ENCODE results near the gene TMA7.
"Not testable (repeated sequence)": the region's sequence is repeated elsewhere in the genome, so short reads cannot be mapped to it uniquely, and the experiment has no call there.

The TMA7 gene

DNA sequence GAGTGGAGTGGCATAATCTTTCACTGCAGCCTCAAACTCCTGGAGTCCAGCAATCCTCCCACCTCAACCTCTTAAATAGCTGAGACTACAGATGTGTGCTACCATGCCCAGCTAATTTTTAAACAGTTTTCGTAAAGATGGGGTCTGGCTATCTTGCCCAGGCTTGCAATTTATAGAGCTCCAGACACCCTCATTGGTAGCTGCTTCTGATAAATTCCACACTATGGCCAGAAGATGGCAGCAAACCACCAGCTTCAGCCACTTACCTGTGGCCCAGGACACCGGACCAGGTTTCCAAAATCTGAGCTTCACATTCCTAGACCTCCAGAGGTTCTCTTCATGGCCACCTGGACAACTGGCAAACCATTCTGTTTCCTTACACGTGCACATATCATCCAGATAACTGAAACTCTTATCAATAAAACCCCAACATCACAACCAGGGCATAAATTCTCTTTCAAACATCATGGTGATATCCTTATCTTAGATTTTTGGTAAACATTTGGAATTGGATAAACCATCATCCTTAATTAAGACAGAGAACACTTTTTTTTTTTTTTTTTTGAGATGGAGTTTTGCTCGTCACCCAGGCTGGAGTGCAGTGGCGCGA, 39.1 kb upstream of the TMA7 start (continued):
- TF ChIP-seq ZNF266 (tag by site-specific recombination; IDR thresholded peaks at IDR 0.05; ENCODE audit: low read depth), result no peak
- no peak for TF ChIP-seq ZNF558 (tag by site-specific recombination; IDR thresholded peaks at IDR 0.05)
- TF ChIP-seq SCRT2 (tag by site-specific recombination; IDR thresholded peaks at IDR 0.05), result peak; percentile 70
- no peak for TF ChIP-seq ZFP69B (tag by site-specific recombination; IDR thresholded peaks at IDR 0.05)
- TF ChIP-seq, protein P1, sequence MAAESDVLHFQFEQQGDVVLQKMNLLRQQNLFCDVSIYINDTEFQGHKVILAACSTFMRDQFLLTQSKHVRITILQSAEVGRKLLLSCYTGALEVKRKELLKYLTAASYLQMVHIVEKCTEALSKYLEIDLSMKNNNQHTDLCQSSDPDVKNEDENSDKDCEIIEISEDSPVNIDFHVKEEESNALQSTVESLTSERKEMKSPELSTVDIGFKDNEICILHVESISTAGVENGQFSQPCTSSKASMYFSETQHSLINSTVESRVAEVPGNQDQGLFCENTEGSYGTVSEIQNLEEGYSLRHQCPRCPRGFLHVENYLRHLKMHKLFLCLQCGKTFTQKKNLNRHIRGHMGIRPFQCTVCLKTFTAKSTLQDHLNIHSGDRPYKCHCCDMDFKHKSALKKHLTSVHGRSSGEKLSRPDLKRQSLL (tag by site-specific recombination; IDR thresholded peaks at IDR 0.05), result 0 out of 2 replicates have a peak, but pooled peaks have one; percentile 16

DNA sequence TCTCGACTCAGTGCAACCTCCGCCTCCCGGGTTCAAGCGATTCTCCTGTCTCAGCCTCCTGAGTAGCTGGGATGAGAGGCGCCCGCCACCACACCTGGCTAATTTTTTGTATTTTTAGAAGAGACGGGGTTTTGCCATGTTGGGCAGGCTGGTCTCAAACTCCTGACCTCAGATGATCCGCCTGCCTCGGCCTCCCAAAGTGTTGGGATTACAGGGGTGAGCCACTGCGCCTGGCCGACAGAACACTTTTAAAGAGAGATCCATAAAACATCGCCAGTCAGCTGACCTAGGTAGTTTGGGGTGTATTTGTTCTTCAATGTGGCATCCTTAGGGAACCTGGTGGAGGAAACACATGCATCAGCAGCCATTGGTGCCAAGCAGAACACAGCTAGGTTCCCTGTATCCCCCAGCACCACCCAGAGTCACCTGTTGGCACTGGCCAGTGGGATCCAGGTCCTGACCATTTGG, 38.6 kb upstream of the TMA7 start:
- not testable (repeated sequence) for H3K27ac ChIP-seq (ENCODE audit: extremely low read depth, low read depth, low read length); H3K4me3 ChIP-seq (ENCODE audit: low read depth, low read length); H3K4me1 ChIP-seq (ENCODE audit: control insufficient read depth, insufficient read depth, low read length); H3K9me3 ChIP-seq (ENCODE audit: control insufficient read depth, insufficient read depth, low read depth, low read length)
- ChIA-PET CTCF (interaction anchor here (0.6 to 7.2 kb wide), 30 partner anchors 10 to 338 kb away, joined by 3 to 238 read pairs (median 5); partner anchors contain the start of genes CCDC51, PLXNB1 and TMA7), POLR2A (interaction anchor here (0.7 to 2.1 kb wide), 7 partner anchors 31 to 152 kb away, joined by 3 to 13 read pairs (median 4); partner anchors contain the start of genes CCDC51 and TMA7)
- peaks cover 0 to 27% of the 10 kb centered on the region in 2 experiments; a peak in 1 of 3 replicates for H3K36me3 ChIP-seq (ENCODE audit: control insufficient read depth in 2 of 2, insufficient read depth in 1 of 2, low read length in 2 of 2)

DNA sequence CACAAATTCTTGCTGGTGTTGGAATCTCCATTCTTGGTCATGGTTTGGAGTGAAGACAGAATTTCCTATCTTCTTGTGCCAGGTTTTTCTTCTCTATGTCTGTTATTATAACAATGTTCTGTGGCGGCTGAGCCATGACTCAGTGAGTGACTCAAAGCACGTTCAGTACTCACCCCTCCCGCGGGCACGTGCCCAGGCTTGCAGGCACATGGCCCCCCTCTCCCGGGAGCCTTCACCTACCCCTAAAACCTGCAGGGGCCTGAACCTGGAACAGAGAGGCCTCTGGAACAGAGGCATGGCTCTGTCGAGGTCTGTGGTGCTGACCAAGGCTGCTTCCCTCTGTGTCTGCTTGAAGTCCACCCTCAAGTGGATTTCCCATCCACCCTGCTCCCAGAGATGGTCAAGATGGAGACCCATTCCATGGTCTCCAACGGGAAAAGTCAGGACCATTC, 37.8 kb upstream of the TMA7 start:
- Histone ChIP-seq H3K4me1 (ENCODE audit: control insufficient read depth, insufficient read depth, low read length) (no peaks in the 10 kb centered on the region), H3K9me3 (ENCODE audit: control insufficient read depth, insufficient read depth, low read depth, low read length) (no peaks in the 10 kb centered on the region), H3K36me3 (ENCODE audit: control insufficient read depth in 2 of 2, insufficient read depth in 1 of 2, low read length in 2 of 2) (peaks cover 0 to 33% of the 10 kb centered on the region in 2 experiments; a peak in 1 of 3 replicates), H3K4me3 (ENCODE audit: low read depth, low read length) (no peak overlapping the region), H3K27ac (ENCODE audit: extremely low read depth, low read depth, low read length) (no peak overlapping the region)
- CTCF ChIA-PET, result interaction anchor here (2.6 to 7.2 kb wide), 3 partner anchors 32 to 146 kb away, joined by 15 to 238 read pairs (median 40); partner anchors contain the start of genes CCDC51 and TMA7
- POLR2A ChIA-PET, result no interaction called here
- 0 out of 2 replicates have a peak, but pooled peaks have one; percentile 32 for TF ChIP-seq SP7 (tag by site-specific recombination; IDR thresholded peaks at IDR 0.05)
- TF ChIP-seq ZNF707 (tag by site-specific recombination; IDR thresholded peaks at IDR 0.05), result no peak
- TF ChIP-seq, protein P2, sequence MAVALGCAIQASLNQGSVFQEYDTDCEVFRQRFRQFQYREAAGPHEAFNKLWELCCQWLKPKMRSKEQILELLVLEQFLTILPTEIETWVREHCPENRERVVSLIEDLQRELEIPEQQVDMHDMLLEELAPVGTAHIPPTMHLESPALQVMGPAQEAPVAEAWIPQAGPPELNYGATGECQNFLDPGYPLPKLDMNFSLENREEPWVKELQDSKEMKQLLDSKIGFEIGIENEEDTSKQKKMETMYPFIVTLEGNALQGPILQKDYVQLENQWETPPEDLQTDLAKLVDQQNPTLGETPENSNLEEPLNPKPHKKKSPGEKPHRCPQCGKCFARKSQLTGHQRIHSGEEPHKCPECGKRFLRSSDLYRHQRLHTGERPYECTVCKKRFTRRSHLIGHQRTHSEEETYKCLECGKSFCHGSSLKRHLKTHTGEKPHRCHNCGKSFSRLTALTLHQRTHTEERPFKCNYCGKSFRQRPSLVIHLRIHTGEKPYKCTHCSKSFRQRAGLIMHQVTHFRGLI (tag by site-specific recombination; IDR thresholded peaks at IDR 0.05), result no peak
- TF ChIP-seq SALL2 (tag by site-specific recombination; IDR thresholded peaks at IDR 0.05; ENCODE audit: borderline replicate concordance), result no peak
- TF ChIP-seq, protein P3, sequence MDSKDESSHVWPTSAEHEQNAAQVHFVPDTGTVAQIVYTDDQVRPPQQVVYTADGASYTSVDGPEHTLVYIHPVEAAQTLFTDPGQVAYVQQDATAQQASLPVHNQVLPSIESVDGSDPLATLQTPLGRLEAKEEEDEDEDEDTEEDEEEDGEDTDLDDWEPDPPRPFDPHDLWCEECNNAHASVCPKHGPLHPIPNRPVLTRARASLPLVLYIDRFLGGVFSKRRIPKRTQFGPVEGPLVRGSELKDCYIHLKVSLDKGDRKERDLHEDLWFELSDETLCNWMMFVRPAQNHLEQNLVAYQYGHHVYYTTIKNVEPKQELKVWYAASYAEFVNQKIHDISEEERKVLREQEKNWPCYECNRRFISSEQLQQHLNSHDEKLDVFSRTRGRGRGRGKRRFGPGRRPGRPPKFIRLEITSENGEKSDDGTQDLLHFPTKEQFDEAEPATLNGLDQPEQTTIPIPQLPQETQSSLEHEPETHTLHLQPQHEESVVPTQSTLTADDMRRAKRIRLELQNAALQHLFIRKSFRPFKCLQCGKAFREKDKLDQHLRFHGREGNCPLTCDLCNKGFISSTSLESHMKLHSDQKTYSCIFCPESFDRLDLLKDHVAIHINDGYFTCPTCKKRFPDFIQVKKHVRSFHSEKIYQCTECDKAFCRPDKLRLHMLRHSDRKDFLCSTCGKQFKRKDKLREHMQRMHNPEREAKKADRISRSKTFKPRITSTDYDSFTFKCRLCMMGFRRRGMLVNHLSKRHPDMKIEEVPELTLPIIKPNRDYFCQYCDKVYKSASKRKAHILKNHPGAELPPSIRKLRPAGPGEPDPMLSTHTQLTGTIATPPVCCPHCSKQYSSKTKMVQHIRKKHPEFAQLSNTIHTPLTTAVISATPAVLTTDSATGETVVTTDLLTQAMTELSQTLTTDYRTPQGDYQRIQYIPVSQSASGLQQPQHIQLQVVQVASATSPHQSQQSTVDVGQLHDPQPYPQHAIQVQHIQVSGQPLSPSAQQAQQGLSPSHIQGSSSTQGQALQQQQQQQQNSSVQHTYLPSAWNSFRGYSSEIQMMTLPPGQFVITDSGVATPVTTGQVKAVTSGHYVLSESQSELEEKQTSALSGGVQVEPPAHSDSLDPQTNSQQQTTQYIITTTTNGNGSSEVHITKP (tag by site-specific recombination; IDR thresholded peaks at IDR 0.05), result no peak
- TF ChIP-seq, protein P4, sequence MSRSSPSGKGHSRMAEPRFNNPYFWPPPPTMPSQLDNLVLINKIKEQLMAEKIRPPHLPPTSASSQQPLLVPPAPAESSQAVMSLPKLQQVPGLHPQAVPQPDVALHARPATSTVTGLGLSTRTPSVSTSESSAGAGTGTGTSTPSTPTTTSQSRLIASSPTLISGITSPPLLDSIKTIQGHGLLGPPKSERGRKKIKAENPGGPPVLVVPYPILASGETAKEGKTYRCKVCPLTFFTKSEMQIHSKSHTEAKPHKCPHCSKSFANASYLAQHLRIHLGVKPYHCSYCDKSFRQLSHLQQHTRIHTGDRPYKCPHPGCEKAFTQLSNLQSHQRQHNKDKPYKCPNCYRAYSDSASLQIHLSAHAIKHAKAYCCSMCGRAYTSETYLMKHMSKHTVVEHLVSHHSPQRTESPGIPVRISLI (tag by site-specific recombination; IDR thresholded peaks at IDR 0.05), result no peak
